Right lung (tissue), 5 donors: ENCODE results near the gene RNU6-1. TPM values are rescaled to one million over a fixed set of nuclear protein-coding genes. Genes with fewer than 3 reads are reported as not detected.

Experiments used
- DNase-seq, 2 donors: peaks; one replicate each; pipeline ENCODE4 v3.0.0-alpha.2; 2013
- polyA plus RNA-seq, 5 donors: library from polyadenylated mRNA; unstranded; fragments of 120-200 nt; gene quantifications; one replicate each; pipeline versions ENCODE4 v1.2.1 to v1.2.3, GENCODE V29; 2013; ENCODE audit warnings: inconsistent platforms in 1 of 5, low replicate concordance in 1 of 5; ENCODE audit not compliant: insufficient read length in 5 of 5, insufficient read depth in 1 of 5

RNU6-1 gene
- polyA plus RNA-seq, 5 donors: not detected

GRCh38 chr15:67859331-67859946, 19.6 kb upstream of the RNU6-1 start:
- no peak for DNase-seq

GRCh38 chr15:67857220-67857619, 17.4 kb upstream of the RNU6-1 start:
- DNase-seq: no peak

- no peak for DNase-seq
Measured at GRCh38 chr15:67855842-67856241, 16.0 kb upstream of the RNU6-1 start.

- DNase-seq: no peak
Measured at GRCh38 chr15:67854358-67854757, 14.5 kb upstream of the RNU6-1 start.

GRCh38 chr15:67853454-67853853, 13.6 kb upstream of the RNU6-1 start:
- DNase-seq: no peak

- DNase-seq: no peak
Measured at GRCh38 chr15:67852418-67852817, 12.6 kb upstream of the RNU6-1 start.

- DNase-seq: no peak
Measured at GRCh38 chr15:67850994-67851571, 11.2 kb upstream of the RNU6-1 start.

GRCh38 chr15:67850336-67850735, 10.5 kb upstream of the RNU6-1 start:
- no peak for DNase-seq

GRCh38 chr15:67849538-67849937, 9.7 kb upstream of the RNU6-1 start:
- DNase-seq: no peak

- no peak for DNase-seq
Measured at GRCh38 chr15:67845974-67846373, 6.1 kb upstream of the RNU6-1 start.

GRCh38 chr15:67843571-67844387, 3.9 kb upstream of the RNU6-1 start:
- no peak for DNase-seq

GRCh38 chr15:67843092-67843501, 3.3 kb upstream of the RNU6-1 start:
- no peak for DNase-seq

- DNase-seq: no peak
Measured at GRCh38 chr15:67841513-67841762, 1.6 kb upstream of the RNU6-1 start.

- no peak for DNase-seq
Measured at GRCh38 chr15:67840749-67841512, 1.1 kb upstream of the RNU6-1 start.

- DNase-seq: no peak
Measured at GRCh38 chr15:67839499-67839928, 331 bp downstream of the RNU6-1 start.

- DNase-seq: no peak
Measured at GRCh38 chr15:67838789-67839332, 984 bp downstream of the RNU6-1 start.

GRCh38 chr15:67836955-67837354, 2.9 kb downstream of the RNU6-1 start:
- DNase-seq: no peak

GRCh38 chr15:67836477-67836876, 3.4 kb downstream of the RNU6-1 start:
- no peak for DNase-seq

GRCh38 chr15:67836134-67836455, 3.8 kb downstream of the RNU6-1 start:
- no peak for DNase-seq

GRCh38 chr15:67835297-67836133, 4.3 kb downstream of the RNU6-1 start:
- no peak for DNase-seq

- DNase-seq: no peak
Measured at GRCh38 chr15:67834581-67835296, 5.1 kb downstream of the RNU6-1 start.
